ENCODE measurements around the gene HDHD3. TPM values are rescaled to one million over a fixed set of nuclear protein-coding genes. Genes with fewer than 3 reads are reported as not detected.
A peak's percentile ranks its signal among the peaks of the same experiment; 100 is the strongest.
"Not testable (repeated sequence)": the region's sequence is repeated elsewhere in the genome, so short reads cannot be mapped to it uniquely, and the experiment has no call there.

HDHD3 gene
- total RNA-seq, 1 donor from 2014 or later, result 10.7 TPM

- H3K9me3 Mint-ChIP-seq (ENCODE audit: low read depth), result no peaks in the 10 kb centered on the region
- DNase-seq (ENCODE audit: low spot score), result no peak
- no peaks in the 10 kb centered on the region for H3K4me1 Mint-ChIP-seq (ENCODE audit: low read depth)
- no peak for TF ChIP-seq CTCF (IDR thresholded peaks at IDR 0.05)
- no peaks in the 10 kb centered on the region for H3K27me3 Mint-ChIP-seq (ENCODE audit: low read depth)
- H3K4me3 Mint-ChIP-seq (ENCODE audit: unreplicated experiment), result no peak overlapping the region
- H3K27ac Mint-ChIP-seq (ENCODE audit: unreplicated experiment), result no peak overlapping the region
- H3K36me3 Mint-ChIP-seq (ENCODE audit: low read depth), result no peaks in the 10 kb centered on the region
Measured at GRCh38 chr9:113416149-113416721, 39.4 kb upstream of the HDHD3 start.

GRCh38 chr9:113410207-113410864 lies 33.5 kb upstream of the HDHD3 start, which contains the start of the genes C9orf43 and POLE3:
Gene C9orf43, plus strand, starts transcription at chr9:113410747. Its CDS starts 2,747 bp downstream, at chr9:113413494.
Gene POLE3, minus strand, starts transcription at chr9:113410675. Its CDS starts 382 bp downstream, at chr9:113410293.
- Mint-ChIP-seq H3K36me3 (ENCODE audit: low read depth) (peaks cover 7% of the 10 kb centered on the region), H3K27me3 (ENCODE audit: low read depth) (no peaks in the 10 kb centered on the region), H3K27ac (ENCODE audit: unreplicated experiment) (peak within 1 kb of the TSS; percentile 99), H3K9me3 (ENCODE audit: low read depth) (no peaks in the 10 kb centered on the region), H3K4me1 (ENCODE audit: low read depth) (peaks cover 17% of the 10 kb centered on the region), H3K4me3 (ENCODE audit: unreplicated experiment) (peak within 1 kb of the TSS; percentile 94)
- TF ChIP-seq CTCF (IDR thresholded peaks at IDR 0.05), result peak; percentile 32
- no peak for DNase-seq (ENCODE audit: low spot score)

- Mint-ChIP-seq H3K27ac (ENCODE audit: unreplicated experiment) (peak overlapping the region; percentile 99), H3K4me1 (ENCODE audit: low read depth) (peaks cover 17% of the 10 kb centered on the region), H3K27me3 (ENCODE audit: low read depth) (no peaks in the 10 kb centered on the region), H3K4me3 (ENCODE audit: unreplicated experiment) (peak overlapping the region; percentile 94), H3K36me3 (ENCODE audit: low read depth) (peaks cover 7% of the 10 kb centered on the region), H3K9me3 (ENCODE audit: low read depth) (no peaks in the 10 kb centered on the region)
- DNase-seq (ENCODE audit: low spot score), result no peak
- TF ChIP-seq CTCF (IDR thresholded peaks at IDR 0.05), result no peak
Measured at GRCh38 chr9:113409883-113410206, 33.1 kb upstream of the HDHD3 start.

- no peaks in the 10 kb centered on the region for H3K27me3 Mint-ChIP-seq (ENCODE audit: low read depth)
- peak overlapping the region; percentile 94 for H3K4me3 Mint-ChIP-seq (ENCODE audit: unreplicated experiment)
- H3K9me3 Mint-ChIP-seq (ENCODE audit: low read depth), result no peaks in the 10 kb centered on the region
- no peak for DNase-seq (ENCODE audit: low spot score)
- peaks cover 7% of the 10 kb centered on the region for H3K36me3 Mint-ChIP-seq (ENCODE audit: low read depth)
- TF ChIP-seq CTCF (IDR thresholded peaks at IDR 0.05), result no peak
- H3K4me1 Mint-ChIP-seq (ENCODE audit: low read depth), result peaks cover 17% of the 10 kb centered on the region
- peak overlapping the region; percentile 99 for H3K27ac Mint-ChIP-seq (ENCODE audit: unreplicated experiment)
Measured at GRCh38 chr9:113409481-113409880, 32.7 kb upstream of the HDHD3 start.

- H3K9me3 Mint-ChIP-seq (ENCODE audit: low read depth); H3K27me3 Mint-ChIP-seq (ENCODE audit: low read depth); DNase-seq (ENCODE audit: low spot score); H3K36me3 Mint-ChIP-seq (ENCODE audit: low read depth); H3K4me3 Mint-ChIP-seq (ENCODE audit: unreplicated experiment): not testable (repeated sequence)
- peaks cover 17% of the 10 kb centered on the region for H3K4me1 Mint-ChIP-seq (ENCODE audit: low read depth)
- peak; percentile 83 for TF ChIP-seq CTCF (IDR thresholded peaks at IDR 0.05)
- H3K27ac Mint-ChIP-seq (ENCODE audit: unreplicated experiment), result peak overlapping the region; percentile 38
Measured at GRCh38 chr9:113406873-113407511, 30.2 kb upstream of the HDHD3 start.

- peaks cover 22% of the 10 kb centered on the region for H3K4me1 Mint-ChIP-seq (ENCODE audit: low read depth)
- H3K4me3 Mint-ChIP-seq (ENCODE audit: unreplicated experiment); H3K36me3 Mint-ChIP-seq (ENCODE audit: low read depth); H3K27me3 Mint-ChIP-seq (ENCODE audit: low read depth); H3K9me3 Mint-ChIP-seq (ENCODE audit: low read depth); DNase-seq (ENCODE audit: low spot score): not testable (repeated sequence)
- H3K27ac Mint-ChIP-seq (ENCODE audit: unreplicated experiment), result peak overlapping the region; percentile 38
Measured at GRCh38 chr9:113406353-113406752, 29.6 kb upstream of the HDHD3 start.
